ENCODE data around the gene FAM89B. TPM values are rescaled to one million over a fixed set of nuclear protein-coding genes. Genes with fewer than 3 reads are reported as not detected.

Gene FAM89B
- total and polyA plus RNA-seq, 2 of the 8 experiments (the other 6 are each of a cell fraction or from before 2014, with no cell fraction given): 15.8 to 32.4 TPM

- TF ChIP-seq CEBPB (IDR thresholded peaks at IDR 0.05; ENCODE audit: low read depth, low read length): no peak
- TF ChIP-seq ATF3 (IDR thresholded peaks at IDR 0.05; ENCODE audit: insufficient read depth, low read depth, low read length): no peak
- TF ChIP-seq CBX8 (IDR thresholded peaks at IDR 0.05; ENCODE audit: borderline replicate concordance, low read depth, low read length): no peak
- TF ChIP-seq NANOG (IDR thresholded peaks at IDR 0.05; ENCODE audit: insufficient read depth, low read depth, low read length, poor library complexity, severe bottlenecking): no peak
- TF ChIP-seq TAF1 (IDR thresholded peaks at IDR 0.05; ENCODE audit: low read depth, low read length): peak; percentile 11; the same call in 1 of the 2 replicates
- TF ChIP-seq FOSL1 (IDR thresholded peaks at IDR 0.05; ENCODE audit: insufficient read depth, low read depth, low read length): no peak
- TF ChIP-seq SAP30 (IDR thresholded peaks at IDR 0.05; ENCODE audit: insufficient read depth, insufficient replicate concordance, low read length): no peak
- TF ChIP-seq USF2 (IDR thresholded peaks at IDR 0.05; ENCODE audit: low read length): no peak
- TF ChIP-seq GABPA (IDR thresholded peaks at IDR 0.05; ENCODE audit: borderline replicate concordance, insufficient read depth, low read length): peak; percentile 93; the same call in 1 of the 2 replicates
- TF ChIP-seq SRF (IDR thresholded peaks at IDR 0.05; ENCODE audit: low read depth, low read length): peak; percentile 92
- TF ChIP-seq SIX5 (IDR thresholded peaks at IDR 0.05; ENCODE audit: low read depth, low read length): peak; percentile 28; the same call in 1 of the 2 replicates
- no peak for TF ChIP-seq TAF7 (optimal IDR thresholded peaks at IDR 0.05; ENCODE audit: borderline replicate concordance, low read depth, low read length)
- TF ChIP-seq YY1 (IDR thresholded peaks at IDR 0.05; ENCODE audit: low read depth, low read length): peak; percentile 52; the same call in 1 of the 2 replicates
- peak in 1 of 2 experiments; percentile 54; a peak in 1 of 4 replicates for TF ChIP-seq HDAC2 (IDR thresholded peaks at IDR 0.05; ENCODE audit: borderline replicate concordance in 1 of 2, low read depth in 2 of 2, low read length in 2 of 2)
- TF ChIP-seq RBBP5 (IDR thresholded peaks at IDR 0.05; ENCODE audit: borderline replicate concordance, low read depth, low read length): 0 out of 2 replicates have a peak, but pooled peaks have one; percentile 31
- no peak for TF ChIP-seq RXRA (IDR thresholded peaks at IDR 0.05; ENCODE audit: insufficient read depth, low read depth, low read length)
- peak; percentile 94 for TF ChIP-seq CHD2 (IDR thresholded peaks at IDR 0.05; ENCODE audit: low read length)
Observed at GRCh38 chr11:65615229-65615949, 43.1 kb downstream of the FAM89B start, which contains the start of gene PCNX3 (continued).

Measured in H1 (cell line).